Esophagus (tissue), 2 donors: ENCODE measurements around the gene KIF9. TPM values are rescaled to one million over a fixed set of nuclear protein-coding genes. Genes with fewer than 3 reads are reported as not detected.
"Not testable (repeated sequence)": the region's sequence is repeated elsewhere in the genome, so short reads cannot be mapped to it uniquely, and the experiment has no call there.

Experiments used
- H3K27ac ChIP-seq, 2 donors: one replicate each; pipeline ENCODE4 v1.5.1; 2013; ENCODE audit warnings: low read depth in 2 of 2, mild to moderate bottlenecking in 2 of 2, inconsistent platforms in 1 of 2, low read length in 1 of 2, moderate library complexity in 1 of 2
- H3K27me3 ChIP-seq, 2 donors: one replicate each; pipeline ENCODE4 v1.6.1; 2013; ENCODE audit warnings: low read length in 2 of 2, control low read depth in 1 of 2, mild to moderate bottlenecking in 1 of 2; ENCODE audit not compliant: insufficient read depth in 2 of 2, control insufficient read depth in 1 of 2
- H3K36me3 ChIP-seq, 2 donors: one replicate each; pipeline ENCODE4 v1.6.1; 2013; ENCODE audit warnings: low read length in 1 of 2; ENCODE audit not compliant: control insufficient read depth in 2 of 2, insufficient read depth in 2 of 2
- H3K4me1 ChIP-seq, 2 donors: one replicate each; pipeline ENCODE4 v1.6.1; 2013; ENCODE audit warnings: low read length in 1 of 2; ENCODE audit not compliant: control insufficient read depth in 2 of 2, insufficient read depth in 2 of 2
- H3K4me3 ChIP-seq, 2 donors: one replicate each; pipeline ENCODE4 v1.5.1; 2013; ENCODE audit warnings: low read length in 2 of 2, mild to moderate bottlenecking in 2 of 2, low read depth in 1 of 2, moderate library complexity in 1 of 2
- H3K9me3 ChIP-seq, 2 donors: one replicate each; pipeline ENCODE4 v1.6.1; 2013; ENCODE audit warnings: mild to moderate bottlenecking in 2 of 2, low read depth in 1 of 2, low read length in 1 of 2, moderate library complexity in 1 of 2; ENCODE audit not compliant: control insufficient read depth in 2 of 2, insufficient read depth in 1 of 2
- WGBS, 2 donors: extraction: QIAGEN DNeasy Blood & Tissue Kit; methylation state at CpG; one replicate each; pipeline ENCODE4 v1.1.7; 2013; 5-methylcytosine and 5-hydroxymethylcytosine counted together
- polyA plus RNA-seq, 2 donors: library from polyadenylated mRNA; stranded (reverse); fragments of 200-250 nt; gene quantifications; one replicate each; pipeline ENCODE4 v1.2.3, GENCODE V29; 2013
- donor health status: healthy with polysubstance abuse.
- donor health status: Bipolar disorder and iron deficiency.

The KIF9 gene
- 1 to 10 TPM; 3.5 to 6.6 TPM for polyA plus RNA-seq

- no peaks in the 10 kb centered on the region for H3K27me3 ChIP-seq
- H3K4me3 ChIP-seq: peak within 1 kb of the TSS; percentile 97
- no peaks in the 10 kb centered on the region for H3K36me3 ChIP-seq
- peak within 1 kb of the TSS; percentile 98 to 99 for H3K27ac ChIP-seq
- no peaks in the 10 kb centered on the region for H3K9me3 ChIP-seq
- H3K4me1 ChIP-seq: no peaks in the 10 kb centered on the region
- 0% methylated on average over 82 of the region's 82 CpGs for WGBS, 2 donors
Measured at GRCh38 chr3:47282424-47283192, at the start of gene KIF9, which contains the start of gene KLHL18. Gene KIF9, minus strand, starts transcription at chr3:47282799. Its CDS starts 5,425 bp downstream, at chr3:47277374. Gene KLHL18, plus strand, starts transcription at chr3:47282944. Its CDS starts 22 bp downstream, at chr3:47282966.

- 2 to 7% methylated on average over 2 of the region's 2 CpGs for WGBS, 2 donors
- Histone ChIP-seq H3K4me3 (no peak overlapping the region), H3K27ac (no peak overlapping the region), H3K4me1 (no peaks in the 10 kb centered on the region), H3K9me3 (no peaks in the 10 kb centered on the region), H3K36me3 (peaks cover 8 to 21% of the 10 kb centered on the region in 2 donors), H3K27me3 (no peaks in the 10 kb centered on the region)
Measured at GRCh38 chr3:47324278-47324865, 41.8 kb upstream of the KIF9 start.

DNA sequence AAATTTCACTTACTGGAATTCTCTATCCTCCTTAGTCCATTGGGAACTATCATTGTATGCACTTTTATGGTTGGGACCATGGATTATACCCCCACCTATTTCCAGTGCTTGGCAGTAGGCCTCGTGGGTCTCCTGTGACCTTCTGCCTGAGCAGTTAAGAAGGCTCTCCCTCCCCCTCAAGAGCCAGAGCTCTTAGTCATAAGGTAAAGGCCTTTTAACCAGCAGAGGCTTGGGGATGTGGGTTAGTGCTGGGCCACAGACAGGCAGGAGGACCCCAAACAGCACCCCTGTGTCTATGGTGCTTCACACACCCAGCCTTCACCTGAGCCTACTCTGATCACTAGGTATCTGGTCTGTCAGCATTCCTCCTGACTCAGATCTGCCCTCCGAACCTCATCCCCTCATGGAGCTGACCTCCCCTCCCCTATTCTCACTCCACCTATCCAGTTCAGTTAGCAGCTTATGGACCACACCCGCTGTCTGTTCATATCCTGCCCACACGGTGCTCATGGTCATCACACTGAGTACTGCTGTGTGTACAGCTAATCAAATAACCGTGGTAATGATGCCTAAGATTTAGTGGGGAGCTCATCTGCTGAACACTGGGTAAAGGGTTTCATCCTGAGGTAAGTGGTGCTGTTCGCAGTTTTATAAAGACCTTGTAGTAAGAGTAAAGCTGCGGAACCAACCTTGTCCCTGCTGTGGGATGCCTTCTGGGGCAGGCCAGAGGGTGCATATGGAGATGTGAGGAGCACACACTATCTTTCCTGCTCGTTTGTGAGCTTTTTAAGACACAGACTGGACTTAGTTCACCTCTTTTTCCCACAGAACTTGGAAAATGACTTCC is 41.1 kb upstream of the KIF9 start:
- Histone ChIP-seq H3K4me3 (no peak overlapping the region), H3K27me3 (no peaks in the 10 kb centered on the region), H3K4me1 (peaks cover 0 to 2% of the 10 kb centered on the region in 2 donors), H3K36me3 (peaks cover 8 to 21% of the 10 kb centered on the region in 2 donors), H3K27ac (peak overlapping the region; percentile 14 to 37), H3K9me3 (no peaks in the 10 kb centered on the region)
- 76% methylated on average over 8 of the region's 8 CpGs for WGBS, 2 donors

DNA sequence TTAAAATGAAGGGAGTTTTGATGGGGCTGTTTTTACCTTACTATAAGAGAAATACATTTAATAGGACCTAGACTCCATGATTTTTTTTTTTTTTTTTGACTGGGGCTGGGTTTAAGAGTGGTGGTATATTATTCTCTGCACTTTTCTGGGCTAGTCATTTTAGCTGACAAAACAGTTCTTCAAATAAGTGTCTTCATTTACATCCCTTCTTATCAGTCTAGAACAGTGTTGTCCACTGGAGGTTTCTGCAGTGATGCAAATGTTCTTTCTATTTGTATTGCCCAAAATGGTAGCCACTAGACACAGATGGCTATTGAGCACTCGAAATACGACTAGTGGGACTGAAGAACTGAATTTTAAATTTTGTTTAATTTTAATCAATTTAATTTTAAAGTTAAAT is 37.4 kb upstream of the KIF9 start:
- 47 to 49% methylated on average over 2 of the region's 2 CpGs for WGBS, 2 donors
- H3K9me3 ChIP-seq: no peaks in the 10 kb centered on the region
- H3K27ac ChIP-seq: no peak overlapping the region
- H3K4me3 ChIP-seq: no peak overlapping the region
- peaks cover 0 to 2% of the 10 kb centered on the region in 2 donors for H3K4me1 ChIP-seq
- peaks cover 4 to 18% of the 10 kb centered on the region in 2 donors for H3K36me3 ChIP-seq
- no peaks in the 10 kb centered on the region for H3K27me3 ChIP-seq

DNA sequence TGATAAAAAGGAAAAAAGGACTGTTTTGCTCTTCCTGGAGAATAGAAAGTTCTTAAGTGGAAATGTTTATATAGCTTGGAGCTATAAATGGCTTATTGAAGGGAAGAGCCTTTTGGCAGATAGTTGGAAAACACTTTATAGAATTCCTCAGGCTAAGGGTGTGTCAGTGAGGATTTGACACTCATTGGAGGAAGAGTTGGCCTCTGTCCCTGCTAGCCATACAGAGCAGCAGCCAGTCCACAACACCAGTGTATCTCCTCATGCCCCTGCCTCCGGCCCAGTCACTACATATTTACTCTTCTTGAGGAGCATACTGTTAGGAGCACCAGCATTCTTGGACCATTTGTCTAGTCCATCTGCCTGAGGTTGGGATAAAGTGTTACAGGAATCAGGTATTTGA is 36.3 kb upstream of the KIF9 start:
- H3K27ac ChIP-seq: no peak overlapping the region
- no peak overlapping the region for H3K4me3 ChIP-seq
- peaks cover 4 to 17% of the 10 kb centered on the region in 2 donors for H3K36me3 ChIP-seq
- H3K4me1 ChIP-seq: peaks cover 0 to 2% of the 10 kb centered on the region in 2 donors
- H3K27me3 ChIP-seq: no peaks in the 10 kb centered on the region
- WGBS, 2 donors: 43 to 64% methylated on average over 1 of the region's 1 CpG
- no peaks in the 10 kb centered on the region for H3K9me3 ChIP-seq

DNA sequence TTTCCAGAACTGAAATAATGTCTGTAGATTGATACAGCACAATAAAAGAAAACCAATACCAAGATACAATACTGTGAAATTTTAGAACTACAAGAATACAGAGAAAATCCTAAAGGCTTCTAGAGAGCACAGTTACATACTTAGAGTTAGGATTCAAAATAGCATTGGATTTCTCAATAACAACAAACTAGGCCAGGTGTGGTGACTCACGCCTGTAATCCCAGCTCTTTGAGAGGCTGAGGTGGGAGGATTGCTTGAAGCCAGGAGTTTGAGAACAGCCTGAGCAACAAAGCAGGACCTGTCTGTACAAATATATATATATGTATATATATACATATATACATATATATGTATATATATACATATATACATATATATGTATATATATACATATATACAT is 33.6 kb upstream of the KIF9 start:
- 80 to 82% methylated on average over 1 of the region's 1 CpG for WGBS, 2 donors

DNA sequence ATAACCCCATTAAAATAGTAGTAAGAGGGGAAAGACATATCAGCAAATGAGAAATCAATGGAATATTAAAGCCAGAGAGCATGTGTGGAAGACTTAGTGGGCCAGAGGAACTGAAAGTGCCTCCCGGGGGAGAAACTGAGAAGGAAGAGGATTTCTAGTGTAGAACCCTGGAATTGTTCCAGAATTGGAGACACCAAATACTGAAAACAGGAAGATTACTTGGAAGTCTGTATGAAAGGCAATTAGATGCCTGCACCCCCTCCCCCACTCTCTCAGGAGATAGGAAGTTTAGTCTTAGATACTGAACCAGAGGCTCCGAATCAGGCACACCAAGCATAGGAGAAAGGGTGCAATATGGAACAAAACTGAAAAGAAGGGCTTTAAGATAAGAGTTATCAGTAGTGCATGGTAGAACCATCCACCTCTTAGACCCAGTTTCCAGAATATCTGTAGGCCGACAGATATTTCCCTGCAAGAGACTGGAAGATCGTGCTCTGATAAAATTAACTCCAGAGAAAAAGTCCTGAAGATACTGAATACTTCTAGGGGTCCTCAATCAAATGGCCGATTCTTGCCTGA is 32.6 kb upstream of the KIF9 start:
- H3K9me3 ChIP-seq: no peaks in the 10 kb centered on the region
- H3K27me3 ChIP-seq: no peaks in the 10 kb centered on the region
- H3K36me3 ChIP-seq: no peaks in the 10 kb centered on the region
- no peak overlapping the region for H3K4me3 ChIP-seq
- H3K27ac ChIP-seq: no peak overlapping the region
- H3K4me1 ChIP-seq: peaks cover 0 to 2% of the 10 kb centered on the region in 2 donors
- 79 to 86% methylated on average over 5 of the region's 5 CpGs for WGBS, 2 donors

More for the DNA sequence above, 33.6 kb upstream of the KIF9 start:
- not testable (repeated sequence) for H3K4me1 ChIP-seq, H3K27ac ChIP-seq, H3K36me3 ChIP-seq, H3K27me3 ChIP-seq, H3K4me3 ChIP-seq, H3K9me3 ChIP-seq

- Histone ChIP-seq H3K36me3 (no peaks in the 10 kb centered on the region), H3K9me3 (no peaks in the 10 kb centered on the region), H3K27me3 (no peaks in the 10 kb centered on the region), H3K4me1 (peaks cover 0 to 2% of the 10 kb centered on the region in 2 donors), H3K4me3 (no peak overlapping the region), H3K27ac (no peak overlapping the region)
- 91 to 96% methylated on average over 8 of the region's 8 CpGs for WGBS, 2 donors
Measured at GRCh38 chr3:47314056-47314764, 31.6 kb upstream of the KIF9 start.
